HG02973 (cell line): ENCODE measurements around the gene RABGAP1L.

Experiments used
- ATAC-seq: cut with Tn5 transposase; IDR thresholded peaks from one replicate; pipeline ENCODE4 v1.9.1; 2021; ENCODE audit warnings: moderate library complexity; ENCODE audit not compliant: unreplicated experiment

The RABGAP1L gene

GRCh38 chr1:174974711-174975119 is 815.4 kb downstream of the RABGAP1L start:
- no peak for ATAC-seq

- ATAC-seq: no peak
Measured at GRCh38 chr1:174975764-174976163, 816.4 kb downstream of the RABGAP1L start.

GRCh38 chr1:174976436-174977108 is 817.3 kb downstream of the RABGAP1L start:
- no peak for ATAC-seq

- no peak for ATAC-seq
Measured at GRCh38 chr1:174982971-174983689, 823.8 kb downstream of the RABGAP1L start.

GRCh38 chr1:174984952-174985351 is 825.6 kb downstream of the RABGAP1L start:
- no peak for ATAC-seq

GRCh38 chr1:174988539-174988938 is 829.2 kb downstream of the RABGAP1L start:
- ATAC-seq: no peak

- no peak for ATAC-seq
Measured at GRCh38 chr1:174988986-174989385, 829.7 kb downstream of the RABGAP1L start.

GRCh38 chr1:174989536-174990220 is 830.4 kb downstream of the RABGAP1L start:
- no peak for ATAC-seq

GRCh38 chr1:174990382-174990999 is 831.2 kb downstream of the RABGAP1L start:
- no peak for ATAC-seq

GRCh38 chr1:174991473-174991872 is 832.2 kb downstream of the RABGAP1L start:
- ATAC-seq: no peak

- ATAC-seq: no peak
Measured at GRCh38 chr1:174995121-174995520, 835.8 kb downstream of the RABGAP1L start.

- ATAC-seq: no peak
Measured at GRCh38 chr1:174995916-174996315, 836.6 kb downstream of the RABGAP1L start.

GRCh38 chr1:174996476-174996875 is 837.2 kb downstream of the RABGAP1L start:
- ATAC-seq: no peak

- ATAC-seq: no peak
Measured at GRCh38 chr1:174997041-174997440, 837.7 kb downstream of the RABGAP1L start.

GRCh38 chr1:174998569-174999215 is 839.4 kb downstream of the RABGAP1L start:
- peak; percentile 2 for ATAC-seq

GRCh38 chr1:174999216-174999935 is 840.1 kb downstream of the RABGAP1L start:
- ATAC-seq: peak; percentile 74

- ATAC-seq: peak; percentile 11
Measured at GRCh38 chr1:174999936-175000696, 840.8 kb downstream of the RABGAP1L start, which contains the start of gene CACYBP. CACYBP (plus strand) TSS chr1:174999947; CDS start chr1:175000181, 234 bp downstream.

GRCh38 chr1:175000697-175001187 is 841.4 kb downstream of the RABGAP1L start:
- no peak for ATAC-seq

GRCh38 chr1:175002910-175003517 is 843.7 kb downstream of the RABGAP1L start:
- no peak for ATAC-seq
